ENCODE measurements around the gene SUPT3H. TPM values are rescaled to one million over a fixed set of nuclear protein-coding genes. Genes with fewer than 3 reads are reported as not detected.

The SUPT3H gene
- total RNA-seq, 2 experiments from 2014 or later, result 8.7 to 9.0 TPM

- H3K27me3 Mint-ChIP-seq, result no peaks in the 10 kb centered on the region
- CTCF ChIA-PET, result no interaction called here
- no peak overlapping the region for H3K4me3 Mint-ChIP-seq
- DNase-seq, result no peak
- H3K27ac Mint-ChIP-seq, result no peak overlapping the region
- no peaks in the 10 kb centered on the region for H3K36me3 Mint-ChIP-seq (ENCODE audit: low read depth)
- H3K4me1 Mint-ChIP-seq, result peaks cover 9% of the 10 kb centered on the region
- POLR2A ChIA-PET, result no interaction called here
- peaks cover 3% of the 10 kb centered on the region for H3K9me3 Mint-ChIP-seq
Observed at GRCh38 chr6:45105170-45105820, 272.4 kb downstream of the SUPT3H start.

DNA sequence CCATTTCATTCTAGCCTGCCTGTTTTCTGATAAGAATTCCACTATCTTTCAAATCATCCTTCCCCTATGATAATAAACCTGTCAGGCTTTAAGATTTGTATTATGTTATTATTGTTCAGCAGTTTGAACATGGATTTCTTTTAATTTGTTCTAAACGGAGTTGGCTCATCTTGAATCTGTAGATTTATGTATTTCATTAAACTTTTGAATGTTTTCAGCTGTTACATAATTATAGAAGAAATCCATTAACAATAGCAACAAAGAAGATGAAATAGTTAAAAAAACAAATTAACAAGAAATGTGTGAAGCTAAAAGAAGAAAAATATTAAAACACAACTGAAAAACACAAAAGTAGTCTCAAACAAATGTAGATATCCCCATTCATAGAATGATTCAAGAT is 273.3 kb downstream of the SUPT3H start:
- Mint-ChIP-seq H3K4me1 (peaks cover 3% of the 10 kb centered on the region), H3K36me3 (ENCODE audit: low read depth) (no peaks in the 10 kb centered on the region), H3K9me3 (peaks cover 3% of the 10 kb centered on the region), H3K27me3 (no peaks in the 10 kb centered on the region), H3K27ac (no peak overlapping the region), H3K4me3 (no peak overlapping the region)
- ChIA-PET CTCF (no interaction called here), POLR2A (no interaction called here)
- DNase-seq, result no peak

DNA sequence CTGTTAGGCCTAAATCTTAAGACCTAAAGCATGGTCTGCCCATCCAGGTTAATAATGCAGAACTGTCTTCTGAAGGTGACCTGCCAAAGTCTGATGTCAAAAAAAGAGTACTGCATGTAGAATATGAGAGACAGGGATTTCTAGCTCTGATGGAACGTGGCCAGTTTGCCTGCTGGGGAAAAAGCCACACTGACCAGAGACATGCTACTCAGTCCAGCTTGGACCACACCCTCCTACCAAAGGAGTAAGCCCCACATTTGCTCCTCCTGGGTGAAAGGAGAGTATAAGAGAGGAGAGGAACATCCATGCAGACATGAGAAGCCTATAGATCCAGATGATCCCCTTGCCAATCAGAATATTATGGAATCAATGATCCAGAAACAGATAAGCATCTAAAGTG is 279.5 kb downstream of the SUPT3H start:
- Mint-ChIP-seq H3K27me3 (no peaks in the 10 kb centered on the region), H3K4me3 (no peak overlapping the region), H3K9me3 (peaks cover 5% of the 10 kb centered on the region), H3K4me1 (no peaks in the 10 kb centered on the region), H3K36me3 (ENCODE audit: low read depth) (peaks cover 2% of the 10 kb centered on the region), H3K27ac (no peak overlapping the region)
- ChIA-PET POLR2A (no interaction called here), CTCF (no interaction called here)
- DNase-seq, result no peak

DNA sequence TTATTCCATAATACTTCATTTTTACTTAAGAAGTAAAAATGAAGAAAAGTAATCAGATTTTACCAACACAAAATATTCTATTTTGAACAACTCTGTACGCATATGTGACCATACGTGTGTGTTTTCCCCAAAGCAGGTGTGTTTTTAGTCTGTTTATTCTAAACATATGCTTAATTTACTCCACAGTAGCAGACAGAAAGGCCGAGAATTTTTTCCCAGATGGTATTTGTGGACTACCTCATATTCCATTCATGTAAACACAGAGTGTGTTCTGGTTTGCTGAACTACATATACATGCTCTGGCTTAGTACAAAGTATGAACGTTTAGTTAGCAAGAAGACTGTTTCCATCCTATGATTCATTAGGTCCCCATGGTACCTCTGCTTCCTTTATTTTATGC is 282.9 kb downstream of the SUPT3H start:
- Mint-ChIP-seq H3K4me1 (no peaks in the 10 kb centered on the region), H3K4me3 (no peak overlapping the region), H3K27ac (no peak overlapping the region), H3K9me3 (peaks cover 3% of the 10 kb centered on the region), H3K36me3 (ENCODE audit: low read depth) (peaks cover 2% of the 10 kb centered on the region), H3K27me3 (no peaks in the 10 kb centered on the region)
- ChIA-PET POLR2A (no interaction called here), CTCF (no interaction called here)
- no peak for DNase-seq

DNA sequence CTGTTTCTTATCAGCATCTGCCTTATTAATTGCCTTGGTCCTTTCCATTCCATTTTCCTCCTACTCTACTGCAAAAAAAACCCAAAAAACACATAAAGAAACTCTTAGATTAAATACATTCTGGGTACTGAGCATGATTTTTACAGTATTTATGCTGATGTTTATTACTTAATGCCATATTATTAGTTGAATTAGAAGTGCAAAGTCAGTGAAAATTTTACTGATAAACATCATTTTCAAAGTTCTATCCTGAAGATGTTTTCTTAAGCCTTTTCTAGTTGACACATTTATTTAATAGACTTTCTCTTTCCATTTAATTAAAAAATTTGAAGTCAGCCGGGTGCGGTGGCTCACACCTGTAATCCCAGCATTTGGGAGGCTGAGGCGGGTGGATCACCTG is 285.6 kb downstream of the SUPT3H start:
- CTCF ChIA-PET, result no interaction called here
- no peak overlapping the region for H3K4me3 Mint-ChIP-seq
- no peak overlapping the region for H3K27ac Mint-ChIP-seq
- H3K36me3 Mint-ChIP-seq (ENCODE audit: low read depth), result peaks cover 4% of the 10 kb centered on the region
- no peaks in the 10 kb centered on the region for H3K27me3 Mint-ChIP-seq
- H3K9me3 Mint-ChIP-seq, result peaks cover 3% of the 10 kb centered on the region
- H3K4me1 Mint-ChIP-seq, result no peaks in the 10 kb centered on the region
- POLR2A ChIA-PET, result no interaction called here
- no peak for DNase-seq

GRCh38 chr6:45086360-45087084 is 291.2 kb downstream of the SUPT3H start:
- POLR2A ChIA-PET, result no interaction called here
- no peak for DNase-seq
- peaks cover 14% of the 10 kb centered on the region for H3K4me1 Mint-ChIP-seq
- peaks cover 10% of the 10 kb centered on the region for H3K9me3 Mint-ChIP-seq
- no peak overlapping the region for H3K4me3 Mint-ChIP-seq
- peaks cover 7% of the 10 kb centered on the region for H3K36me3 Mint-ChIP-seq (ENCODE audit: low read depth)
- H3K27me3 Mint-ChIP-seq, result no peaks in the 10 kb centered on the region
- no peak overlapping the region for H3K27ac Mint-ChIP-seq
- CTCF ChIA-PET, result no interaction called here

GRCh38 chr6:45084257-45084656 is 293.5 kb downstream of the SUPT3H start:
- Mint-ChIP-seq H3K27me3 (no peaks in the 10 kb centered on the region), H3K9me3 (peaks cover 16% of the 10 kb centered on the region), H3K4me3 (no peak overlapping the region), H3K4me1 (peaks cover 14% of the 10 kb centered on the region), H3K36me3 (ENCODE audit: low read depth) (peaks cover 13% of the 10 kb centered on the region), H3K27ac (no peak overlapping the region)
- CTCF ChIA-PET, result no interaction called here
- POLR2A ChIA-PET, result no interaction called here
- no peak for DNase-seq

DNA sequence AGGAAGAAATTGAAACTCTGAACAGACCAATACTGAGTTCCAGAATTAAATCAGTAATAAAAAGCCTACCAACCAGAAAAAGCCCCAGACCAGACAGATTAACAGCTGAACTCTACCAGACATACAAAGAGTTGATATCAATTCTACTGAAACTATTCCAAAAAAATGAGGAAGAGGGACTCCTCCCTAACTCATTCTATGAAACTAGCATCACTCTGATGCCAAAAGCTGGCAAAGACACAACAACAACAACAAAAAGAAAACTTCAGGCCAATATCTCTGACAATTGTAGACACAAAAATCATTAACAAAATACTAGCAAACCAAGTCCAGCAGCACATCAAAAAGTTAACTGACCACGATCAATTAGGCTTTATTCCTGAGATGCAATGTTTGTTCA is 295.6 kb downstream of the SUPT3H start:
- ChIA-PET CTCF (no interaction called here), POLR2A (no interaction called here)
- no peak for DNase-seq
- Mint-ChIP-seq H3K9me3 (peaks cover 29% of the 10 kb centered on the region), H3K27me3 (no peaks in the 10 kb centered on the region), H3K27ac (no peak overlapping the region), H3K36me3 (ENCODE audit: low read depth) (peaks cover 29% of the 10 kb centered on the region), H3K4me3 (no peak overlapping the region), H3K4me1 (peaks cover 14% of the 10 kb centered on the region)

DNA sequence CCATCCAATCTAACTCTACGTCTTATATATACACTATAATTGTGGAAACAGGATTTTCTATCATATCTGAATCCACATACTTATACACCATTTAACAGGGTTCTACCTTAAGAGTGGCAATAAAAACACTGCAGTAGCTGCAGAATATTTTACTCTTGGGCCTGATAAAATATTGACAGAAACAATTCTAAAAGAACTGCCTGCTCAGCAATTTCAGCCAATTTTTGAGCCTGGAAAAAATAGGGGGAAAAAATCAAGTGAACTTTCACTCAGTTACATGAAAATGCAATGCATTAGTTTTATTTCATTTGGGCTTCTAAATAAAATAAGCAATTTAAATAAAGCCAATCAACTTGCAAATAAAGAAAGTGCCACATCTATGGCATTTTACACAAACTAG is 296.1 kb downstream of the SUPT3H start:
- ChIA-PET POLR2A (no interaction called here), CTCF (no interaction called here)
- Mint-ChIP-seq H3K27ac (no peak overlapping the region), H3K9me3 (peaks cover 33% of the 10 kb centered on the region), H3K4me3 (no peak overlapping the region), H3K36me3 (ENCODE audit: low read depth) (peaks cover 29% of the 10 kb centered on the region), H3K4me1 (peaks cover 14% of the 10 kb centered on the region), H3K27me3 (no peaks in the 10 kb centered on the region)
- no peak for DNase-seq

- no peak for DNase-seq
- CTCF ChIA-PET, result no interaction called here
- Mint-ChIP-seq H3K27me3 (no peaks in the 10 kb centered on the region), H3K9me3 (peaks cover 25% of the 10 kb centered on the region), H3K27ac (no peak overlapping the region), H3K4me1 (peaks cover 3% of the 10 kb centered on the region), H3K36me3 (ENCODE audit: low read depth) (peaks cover 24% of the 10 kb centered on the region), H3K4me3 (no peak overlapping the region)
- POLR2A ChIA-PET, result no interaction called here
Observed at GRCh38 chr6:45078432-45078831, 299.3 kb downstream of the SUPT3H start.

- no peak for DNase-seq
- CTCF ChIA-PET, result no interaction called here
- H3K27me3 Mint-ChIP-seq, result no peaks in the 10 kb centered on the region
- peaks cover 23% of the 10 kb centered on the region for H3K9me3 Mint-ChIP-seq
- no peak overlapping the region for H3K4me3 Mint-ChIP-seq
- POLR2A ChIA-PET, result interaction anchor here (0.7 kb wide), 1 partner anchor 638 kb away, joined by 3 read pairs; no protein-coding TSS in a partner anchor
- no peak overlapping the region for H3K27ac Mint-ChIP-seq
- peaks cover 11% of the 10 kb centered on the region for H3K4me1 Mint-ChIP-seq
- H3K36me3 Mint-ChIP-seq (ENCODE audit: low read depth), result peaks cover 26% of the 10 kb centered on the region
Observed at GRCh38 chr6:45076217-45076930, 301.4 kb downstream of the SUPT3H start.

- CTCF ChIA-PET, result no interaction called here
- POLR2A ChIA-PET, result no interaction called here
- no peak overlapping the region for H3K4me3 Mint-ChIP-seq
- no peak overlapping the region for H3K27ac Mint-ChIP-seq
- H3K9me3 Mint-ChIP-seq, result peaks cover 23% of the 10 kb centered on the region
- H3K27me3 Mint-ChIP-seq, result no peaks in the 10 kb centered on the region
- peaks cover 11% of the 10 kb centered on the region for H3K4me1 Mint-ChIP-seq
- H3K36me3 Mint-ChIP-seq (ENCODE audit: low read depth), result peaks cover 23% of the 10 kb centered on the region
- no peak for DNase-seq
Observed at GRCh38 chr6:45075246-45075645, 302.5 kb downstream of the SUPT3H start.

DNA sequence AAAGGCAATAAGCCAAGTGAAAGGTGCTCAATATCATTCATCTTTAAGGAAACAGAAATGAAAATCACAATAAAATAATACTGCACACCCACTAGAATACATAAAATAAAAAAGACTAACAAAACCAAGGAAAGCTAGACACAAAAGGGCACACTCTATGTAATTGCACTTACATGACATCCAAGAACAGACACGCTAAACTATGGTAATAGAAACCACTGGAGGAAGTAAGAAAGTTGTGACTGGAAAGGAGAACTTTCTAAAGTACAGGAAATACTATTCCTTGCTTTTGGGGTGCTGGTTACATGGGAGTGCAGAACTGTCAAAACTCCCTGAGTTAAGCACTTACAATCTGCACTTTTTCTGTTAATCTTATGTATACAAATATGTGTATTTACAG is 303.3 kb downstream of the SUPT3H start:
- H3K4me1 Mint-ChIP-seq, result peaks cover 11% of the 10 kb centered on the region

More for the DNA sequence above, 303.3 kb downstream of the SUPT3H start:
- Mint-ChIP-seq H3K4me3 (no peak overlapping the region), H3K9me3 (peaks cover 18% of the 10 kb centered on the region), H3K36me3 (ENCODE audit: low read depth) (peaks cover 19% of the 10 kb centered on the region), H3K27ac (no peak overlapping the region), H3K27me3 (no peaks in the 10 kb centered on the region)
- POLR2A ChIA-PET, result no interaction called here
- CTCF ChIA-PET, result interaction anchor here (0.5 to 0.6 kb wide), 2 partner anchors 144 to 301 kb away, joined by 3 read pairs; no protein-coding TSS in a partner anchor
- no peak for DNase-seq
